Coronary artery (tissue), 2 donors: ENCODE data around the gene AK9.

ENCODE experiments used
- DNase-seq: peaks from one replicate; pipeline ENCODE4 v3.0.0-alpha.2; 2017; ENCODE audit warnings: low spot score
- H3K27ac ChIP-seq, 2 donors: fragments of 200-600 bp; sonication (generic); one replicate each; pipeline ENCODE4 v1.5.1; 2016 to 2019
- H3K4me3 ChIP-seq: fragments of 200-600 bp; sonication (generic); 2 replicates; pipeline ENCODE4 v1.5.1; 2016; ENCODE audit warnings: mild to moderate bottlenecking, moderate library complexity
- CTCF ChIP-seq: fragments of 200-600 bp; sonication (generic); IDR thresholded peaks from one replicate; pipeline ENCODE4 v1.5.1; 2019; ENCODE audit warnings: antibody characterized with exemption

The AK9 gene

DNA sequence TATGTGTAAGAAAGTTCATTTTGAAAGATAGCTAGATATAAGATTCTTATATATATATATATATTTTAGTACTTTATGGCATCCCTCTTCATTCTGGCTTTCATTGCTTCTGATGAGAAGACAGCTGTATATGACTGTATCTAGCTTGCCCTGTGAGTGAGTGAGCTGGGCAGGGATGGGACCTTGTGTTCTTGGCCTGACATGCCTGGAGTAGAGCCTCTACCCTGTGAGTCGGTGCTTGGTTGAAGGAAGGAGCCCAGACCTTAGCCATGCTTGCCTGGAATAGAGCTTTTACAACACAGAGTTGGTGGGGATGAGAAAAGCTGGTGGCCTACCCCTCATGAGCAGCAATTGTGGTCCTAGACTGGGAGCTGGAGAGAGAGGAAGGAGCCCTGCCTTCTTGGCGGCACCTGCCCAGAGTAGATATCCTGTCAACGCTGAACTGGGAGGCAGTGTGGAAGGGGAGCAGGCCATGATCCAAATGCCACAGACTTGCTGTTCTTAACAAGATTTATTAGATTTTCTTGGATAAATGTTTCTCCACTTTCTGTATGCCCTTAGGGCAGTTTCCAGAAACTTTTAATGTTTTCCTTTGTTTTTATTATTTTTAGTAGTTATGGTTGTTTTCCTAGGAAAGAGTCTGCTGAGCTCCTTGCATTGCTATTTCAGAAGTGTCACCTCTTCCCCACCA is 31.7 kb upstream of the AK9 start:
- H3K4me3 ChIP-seq: no peak overlapping the region
- no peak for TF ChIP-seq CTCF
- H3K27ac ChIP-seq: no peak overlapping the region
- DNase-seq: no peak

- no peak for DNase-seq
- no peak for TF ChIP-seq CTCF
- H3K27ac ChIP-seq: no peak overlapping the region
These were observed 31.0 kb upstream of the AK9 start for GRCh38 chr6:109722011-109722410.

GRCh38 chr6:109720311-109720710 is 29.3 kb upstream of the AK9 start:
- TF ChIP-seq CTCF: no peak
- DNase-seq: no peak
- H3K4me3 ChIP-seq: no peak overlapping the region
- no peak overlapping the region for H3K27ac ChIP-seq

More at GRCh38 chr6:109722011-109722410, 31.0 kb upstream of the AK9 start:
- no peak overlapping the region for H3K4me3 ChIP-seq

GRCh38 chr6:109718991-109719390 is 28.0 kb upstream of the AK9 start:
- no peak overlapping the region for H3K4me3 ChIP-seq

DNA sequence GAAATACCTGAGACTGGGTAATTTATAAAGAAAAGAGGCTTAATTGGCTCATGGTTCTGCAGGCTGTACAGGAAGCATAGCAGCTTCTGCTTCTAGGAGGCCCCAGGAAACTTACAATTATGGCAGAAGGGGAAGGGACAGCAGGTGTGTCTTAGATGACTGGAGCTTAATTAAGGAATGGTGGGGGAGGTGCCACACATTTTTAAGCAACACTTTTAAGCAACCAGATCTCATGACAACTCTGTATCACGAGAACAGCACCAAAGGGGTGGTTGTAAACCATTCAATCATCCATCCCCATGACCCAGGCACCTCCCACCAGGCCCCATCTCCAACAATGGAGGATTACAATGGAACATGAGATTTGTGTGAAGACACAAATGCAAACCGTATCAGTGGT is 27.0 kb upstream of the AK9 start:
- TF ChIP-seq CTCF: no peak
- DNase-seq: no peak
- H3K27ac ChIP-seq: no peak overlapping the region
- no peak overlapping the region for H3K4me3 ChIP-seq

More at GRCh38 chr6:109718991-109719390, 28.0 kb upstream of the AK9 start:
- DNase-seq: no peak
- TF ChIP-seq CTCF: no peak
- H3K27ac ChIP-seq: no peak overlapping the region

- no peak for TF ChIP-seq CTCF
- DNase-seq: no peak
- Histone ChIP-seq H3K27ac (no peak overlapping the region), H3K4me3 (no peak overlapping the region)
These were observed 24.6 kb upstream of the AK9 start for GRCh38 chr6:109715616-109716015.

- DNase-seq: no peak
- Histone ChIP-seq H3K4me3 (no peak overlapping the region), H3K27ac (no peak overlapping the region)
- TF ChIP-seq CTCF: no peak
These were observed 23.6 kb upstream of the AK9 start for GRCh38 chr6:109714611-109715010.
